Skeletal muscle tissue (tissue), 4 donors: Measurements from ENCODE around the gene DDN. TPM values are rescaled to one million over a fixed set of nuclear protein-coding genes. Genes with fewer than 3 reads are reported as not detected.

Experiments used
- H3K27ac ChIP-seq: one replicate; pipeline ENCODE4 v1.7.0; 2013; ENCODE audit warnings: mild to moderate bottlenecking, low read depth, low read length, inconsistent platforms
- H3K27me3 ChIP-seq, 3 donors: one replicate each; pipeline ENCODE4 v1.7.0; 2013; ENCODE audit warnings: low read length in 3 of 3; ENCODE audit not compliant: control insufficient read depth in 3 of 3, insufficient read depth in 3 of 3
- H3K36me3 ChIP-seq, 3 donors: one replicate each; pipeline ENCODE4 v1.7.0; 2013; ENCODE audit warnings: low read length in 3 of 3; ENCODE audit not compliant: control insufficient read depth in 3 of 3, insufficient read depth in 3 of 3
- H3K4me1 ChIP-seq, 3 donors: one replicate each; pipeline ENCODE4 v1.7.0; 2013; ENCODE audit warnings: low read length in 3 of 3, mild to moderate bottlenecking in 3 of 3; ENCODE audit not compliant: control insufficient read depth in 3 of 3, insufficient read depth in 3 of 3
- H3K4me3 ChIP-seq, 3 donors: one replicate each; pipeline ENCODE4 v1.7.0; 2013; ENCODE audit warnings: low read length in 3 of 3
- H3K9ac ChIP-seq, 3 donors: one replicate each; pipeline ENCODE4 v1.7.0; 2013; ENCODE audit warnings: low read length in 3 of 3, mild to moderate bottlenecking in 3 of 3, moderate library complexity in 2 of 3, low read depth in 1 of 3
- H3K9me3 ChIP-seq, 3 donors: one replicate each; pipeline ENCODE4 v1.7.0; 2013; ENCODE audit warnings: low read length in 3 of 3; ENCODE audit not compliant: control insufficient read depth in 3 of 3
- total RNA-seq: library from RNA; depleted of rRNA; stranded (reverse); fragments of >200 nt; gene quantifications from one replicate; pipeline ENCODE4 v1.2.3, GENCODE V29; 2014
- donor health status: Osteomylitis.

DDN gene
- total RNA-seq, 1 donor from 2014 or later = 18.8 TPM

GRCh38 chr12:48978291-48978740 lies 20.9 kb downstream of the DDN start, which contains the start of gene WNT1:
Gene WNT1 (plus strand): TSS chr12:48978322. CDS start chr12:48978651, 329 bp downstream.
- peak within 1 kb of the TSS; percentile 57 to 70 (median 57) for H3K4me3 ChIP-seq
- H3K27me3 ChIP-seq = peaks cover 71 to 88% (median 82%) of the 10 kb centered on the region in 3 donors
- H3K9me3 ChIP-seq = no peaks in the 10 kb centered on the region
- H3K27ac ChIP-seq = no peak within 1 kb of the TSS
- H3K36me3 ChIP-seq = no peaks in the 10 kb centered on the region
- peaks cover 33 to 44% (median 36%) of the 10 kb centered on the region in 3 donors for H3K4me1 ChIP-seq
- H3K9ac ChIP-seq = peak within 1 kb of the TSS in 1 of 3 donors; percentile 60

GRCh38 chr12:48977290-48978281 lies 21.6 kb downstream of the DDN start:
- H3K36me3 ChIP-seq = no peaks in the 10 kb centered on the region
- H3K27me3 ChIP-seq = peaks cover 78 to 91% (median 86%) of the 10 kb centered on the region in 3 donors
- H3K4me1 ChIP-seq = peaks cover 36 to 44% (median 37%) of the 10 kb centered on the region in 3 donors
- H3K9me3 ChIP-seq = no peaks in the 10 kb centered on the region
- no peak overlapping the region for H3K9ac ChIP-seq
- H3K27ac ChIP-seq = no peak overlapping the region
- H3K4me3 ChIP-seq = no peak overlapping the region

GRCh38 chr12:48973941-48974673 lies 25.1 kb downstream of the DDN start:
- H3K27me3 ChIP-seq = peaks cover 82 to 86% (median 85%) of the 10 kb centered on the region in 3 donors
- peaks cover 19 to 30% (median 30%) of the 10 kb centered on the region in 3 donors for H3K4me1 ChIP-seq
- H3K27ac ChIP-seq = no peak overlapping the region
- no peak overlapping the region for H3K9ac ChIP-seq
- H3K9me3 ChIP-seq = no peaks in the 10 kb centered on the region
- no peaks in the 10 kb centered on the region for H3K36me3 ChIP-seq
- no peak overlapping the region for H3K4me3 ChIP-seq

- Histone ChIP-seq H3K9me3 (no peaks in the 10 kb centered on the region), H3K27me3 (peaks cover 78 to 83% (median 80%) of the 10 kb centered on the region in 3 donors), H3K27ac (no peak overlapping the region), H3K4me1 (peaks cover 13 to 24% (median 24%) of the 10 kb centered on the region in 3 donors), H3K36me3 (no peaks in the 10 kb centered on the region), H3K9ac (no peak overlapping the region), H3K4me3 (no peak overlapping the region)
These were observed 25.6 kb downstream of the DDN start for GRCh38 chr12:48973531-48973930.

GRCh38 chr12:48972952-48973483 lies 26.2 kb downstream of the DDN start:
- Histone ChIP-seq H3K9ac (no peak overlapping the region), H3K36me3 (no peaks in the 10 kb centered on the region), H3K27ac (no peak overlapping the region), H3K4me1 (peaks cover 11 to 20% (median 20%) of the 10 kb centered on the region in 3 donors), H3K9me3 (no peaks in the 10 kb centered on the region), H3K27me3 (peaks cover 75 to 81% (median 76%) of the 10 kb centered on the region in 3 donors), H3K4me3 (no peak overlapping the region)

- no peaks in the 10 kb centered on the region for H3K9me3 ChIP-seq
- H3K27me3 ChIP-seq = peaks cover 68 to 76% (median 72%) of the 10 kb centered on the region in 3 donors
- H3K27ac ChIP-seq = no peak overlapping the region
- H3K36me3 ChIP-seq = no peaks in the 10 kb centered on the region
- H3K4me3 ChIP-seq = peak overlapping the region in 1 of 3 donors; percentile 40
- no peak overlapping the region for H3K9ac ChIP-seq
- H3K4me1 ChIP-seq = peaks cover 11 to 20% (median 14%) of the 10 kb centered on the region in 3 donors
These were observed 26.8 kb downstream of the DDN start for GRCh38 chr12:48972213-48972951.

- Histone ChIP-seq H3K9me3 (no peaks in the 10 kb centered on the region), H3K27me3 (peaks cover 59 to 70% (median 61%) of the 10 kb centered on the region in 3 donors), H3K4me1 (peaks cover 11 to 20% (median 12%) of the 10 kb centered on the region in 3 donors), H3K9ac (peak overlapping the region in 1 of 3 donors; percentile 50), H3K27ac (no peak overlapping the region), H3K36me3 (no peaks in the 10 kb centered on the region), H3K4me3 (peak overlapping the region in 2 of 3 donors; percentile 40 to 49)
These were observed 28.4 kb downstream of the DDN start for GRCh38 chr12:48970702-48971334.

- Histone ChIP-seq H3K27me3 (peaks cover 54 to 66% (median 56%) of the 10 kb centered on the region in 3 donors), H3K9me3 (no peaks in the 10 kb centered on the region), H3K4me1 (peaks cover 11 to 20% (median 12%) of the 10 kb centered on the region in 3 donors), H3K4me3 (peak overlapping the region in 2 of 3 donors; percentile 38 to 45), H3K9ac (peak overlapping the region in 1 of 3 donors; percentile 25), H3K27ac (no peak overlapping the region), H3K36me3 (no peaks in the 10 kb centered on the region)
These were observed 29.1 kb downstream of the DDN start for GRCh38 chr12:48969833-48970701.
